ENCODE measurements around the gene MYL6B. TPM values are rescaled to one million over a fixed set of nuclear protein-coding genes. Genes with fewer than 3 reads are reported as not detected.
A peak's percentile ranks its signal among the peaks of the same experiment; 100 is the strongest.

MYL6B gene
- total RNA-seq, 1 donor from 2014 or later: 131 TPM

DNA sequence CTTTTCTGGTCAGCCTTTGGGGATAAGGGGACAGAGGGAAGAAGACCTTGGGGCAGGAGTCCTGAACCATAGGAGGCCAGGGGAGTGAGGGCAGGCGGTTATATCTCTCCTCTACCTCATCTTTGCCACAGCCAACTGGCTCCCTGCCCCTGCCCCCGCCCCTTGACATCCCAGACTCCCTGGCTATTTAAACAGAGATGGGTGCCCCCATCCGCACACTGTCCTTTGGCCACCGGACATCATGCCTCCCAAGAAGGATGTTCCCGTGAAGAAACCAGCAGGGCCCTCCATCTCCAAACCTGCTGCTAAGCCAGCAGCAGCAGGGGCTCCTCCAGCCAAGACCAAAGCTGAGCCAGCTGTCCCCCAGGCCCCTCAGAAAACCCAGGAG is 1.3 kb downstream of the MYL6B start:
- H3K4me2 ChIP-seq: peak overlapping the region; percentile 97
- peaks cover 19% of the 10 kb centered on the region for H3K27me3 Mint-ChIP-seq (ENCODE audit: insufficient read depth, low read depth)
- peaks cover 14% of the 10 kb centered on the region for H3K36me3 Mint-ChIP-seq
- no peaks in the 10 kb centered on the region for H3K27me3 ChIP-seq
- H3K4me3 Mint-ChIP-seq: peak overlapping the region; percentile 97
- peaks cover 19% of the 10 kb centered on the region for H3K4me1 ChIP-seq
- peaks cover 42% of the 10 kb centered on the region for H3F3A ChIP-seq (ENCODE audit: low read depth)
- peaks cover 40% of the 10 kb centered on the region for H3K4me1 Mint-ChIP-seq
- H3K27ac Mint-ChIP-seq: no peak overlapping the region
- H3K79me2 ChIP-seq (ENCODE audit: low read depth): peaks cover 24% of the 10 kb centered on the region
- DNase-seq (ENCODE audit: low spot score): no peak
- H2AFZ ChIP-seq (replicated peaks): no peak overlapping the region
- H3K36me3 ChIP-seq: no peaks in the 10 kb centered on the region
- H3K27ac ChIP-seq: no peak overlapping the region
- H3K9me3 ChIP-seq (ENCODE audit: low read depth): no peaks in the 10 kb centered on the region
- no peaks in the 10 kb centered on the region for H3K9me3 Mint-ChIP-seq
- no peak overlapping the region for H3K9ac ChIP-seq
- no peak for TF ChIP-seq EZH2phosphoT487 (IDR thresholded peaks at IDR 0.05)
- TF ChIP-seq, protein P1, sequence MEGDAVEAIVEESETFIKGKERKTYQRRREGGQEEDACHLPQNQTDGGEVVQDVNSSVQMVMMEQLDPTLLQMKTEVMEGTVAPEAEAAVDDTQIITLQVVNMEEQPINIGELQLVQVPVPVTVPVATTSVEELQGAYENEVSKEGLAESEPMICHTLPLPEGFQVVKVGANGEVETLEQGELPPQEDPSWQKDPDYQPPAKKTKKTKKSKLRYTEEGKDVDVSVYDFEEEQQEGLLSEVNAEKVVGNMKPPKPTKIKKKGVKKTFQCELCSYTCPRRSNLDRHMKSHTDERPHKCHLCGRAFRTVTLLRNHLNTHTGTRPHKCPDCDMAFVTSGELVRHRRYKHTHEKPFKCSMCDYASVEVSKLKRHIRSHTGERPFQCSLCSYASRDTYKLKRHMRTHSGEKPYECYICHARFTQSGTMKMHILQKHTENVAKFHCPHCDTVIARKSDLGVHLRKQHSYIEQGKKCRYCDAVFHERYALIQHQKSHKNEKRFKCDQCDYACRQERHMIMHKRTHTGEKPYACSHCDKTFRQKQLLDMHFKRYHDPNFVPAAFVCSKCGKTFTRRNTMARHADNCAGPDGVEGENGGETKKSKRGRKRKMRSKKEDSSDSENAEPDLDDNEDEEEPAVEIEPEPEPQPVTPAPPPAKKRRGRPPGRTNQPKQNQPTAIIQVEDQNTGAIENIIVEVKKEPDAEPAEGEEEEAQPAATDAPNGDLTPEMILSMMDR (IDR thresholded peaks at IDR 0.05): no peak
- no peak for TF ChIP-seq EZH2 (IDR thresholded peaks at IDR 0.05)
- peaks cover 2% of the 10 kb centered on the region for H4K20me1 ChIP-seq (ENCODE audit: low read depth)
- peak overlapping the region; percentile 68 for H3K4me3 ChIP-seq

DNA sequence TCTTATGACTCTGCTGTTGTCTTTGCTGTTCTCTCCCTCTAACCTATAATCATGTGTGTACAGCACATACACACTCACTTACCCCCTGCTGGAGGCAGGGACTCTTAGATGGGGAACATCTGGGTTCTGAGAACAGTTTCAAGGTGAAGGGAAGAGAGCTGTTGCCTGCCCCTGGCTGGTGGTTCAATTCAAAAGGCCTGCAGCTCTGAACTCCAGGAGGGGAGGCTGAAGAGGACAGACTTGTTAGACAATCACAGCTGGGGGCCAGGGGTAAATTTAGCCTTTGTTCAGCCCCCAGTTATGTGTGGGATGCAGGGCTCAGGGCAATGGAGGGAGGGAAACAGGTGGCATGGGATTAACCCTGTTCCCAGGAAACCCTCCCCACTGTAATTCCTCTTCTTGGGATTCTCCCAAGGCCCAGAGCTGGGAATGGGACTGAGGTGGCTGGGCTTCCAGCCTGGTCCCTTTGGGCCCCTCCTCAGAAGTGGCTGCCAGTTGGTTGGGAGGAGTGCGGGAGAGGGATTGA is 1.9 kb downstream of the MYL6B start:
- H3K4me3 ChIP-seq: no peak overlapping the region
- peaks cover 19% of the 10 kb centered on the region for H3K4me1 ChIP-seq
- H3K4me2 ChIP-seq: peak overlapping the region; percentile 97
- H3K9me3 ChIP-seq (ENCODE audit: low read depth): no peaks in the 10 kb centered on the region
- H3K9me3 Mint-ChIP-seq: no peaks in the 10 kb centered on the region
- H4K20me1 ChIP-seq (ENCODE audit: low read depth): peaks cover 9% of the 10 kb centered on the region
- peaks cover 46% of the 10 kb centered on the region for H3K4me1 Mint-ChIP-seq
- DNase-seq (ENCODE audit: low spot score): no peak
- no peak overlapping the region for H3K27ac ChIP-seq
- no peaks in the 10 kb centered on the region for H3K27me3 ChIP-seq
- H2AFZ ChIP-seq (replicated peaks): no peak overlapping the region
- peaks cover 48% of the 10 kb centered on the region for H3F3A ChIP-seq (ENCODE audit: low read depth)
- peaks cover 31% of the 10 kb centered on the region for H3K79me2 ChIP-seq (ENCODE audit: low read depth)
- TF ChIP-seq EZH2phosphoT487 (IDR thresholded peaks at IDR 0.05) (no peak), EZH2 (IDR thresholded peaks at IDR 0.05) (no peak)
- TF ChIP-seq, protein P1 (IDR thresholded peaks at IDR 0.05): no peak
- H3K36me3 Mint-ChIP-seq: peaks cover 18% of the 10 kb centered on the region
- H3K36me3 ChIP-seq: no peaks in the 10 kb centered on the region
- no peak overlapping the region for H3K9ac ChIP-seq
- H3K4me3 Mint-ChIP-seq: peak overlapping the region; percentile 97
- peaks cover 26% of the 10 kb centered on the region for H3K27me3 Mint-ChIP-seq (ENCODE audit: insufficient read depth, low read depth)
- peak overlapping the region; percentile 44 for H3K27ac Mint-ChIP-seq

- H3K27me3 ChIP-seq: no peaks in the 10 kb centered on the region
- H3K27ac Mint-ChIP-seq: peak overlapping the region; percentile 70
- H3K79me2 ChIP-seq (ENCODE audit: low read depth): peaks cover 36% of the 10 kb centered on the region
- H2AFZ ChIP-seq (replicated peaks): no peak overlapping the region
- peaks cover 23% of the 10 kb centered on the region for H3K36me3 Mint-ChIP-seq
- no peaks in the 10 kb centered on the region for H3K9me3 Mint-ChIP-seq
- no peaks in the 10 kb centered on the region for H3K9me3 ChIP-seq (ENCODE audit: low read depth)
- peaks cover 51% of the 10 kb centered on the region for H3K4me1 Mint-ChIP-seq
- TF ChIP-seq EZH2phosphoT487 (IDR thresholded peaks at IDR 0.05) (no peak), EZH2 (IDR thresholded peaks at IDR 0.05) (no peak)
- TF ChIP-seq, protein P1 (IDR thresholded peaks at IDR 0.05): no peak
- no peak overlapping the region for H3K4me3 ChIP-seq
- DNase-seq (ENCODE audit: low spot score): no peak
- H4K20me1 ChIP-seq (ENCODE audit: low read depth): peaks cover 14% of the 10 kb centered on the region
- no peaks in the 10 kb centered on the region for H3K36me3 ChIP-seq
- H3K9ac ChIP-seq: no peak overlapping the region
- H3K27me3 Mint-ChIP-seq (ENCODE audit: insufficient read depth, low read depth): peaks cover 27% of the 10 kb centered on the region
- peaks cover 53% of the 10 kb centered on the region for H3F3A ChIP-seq (ENCODE audit: low read depth)
- no peak overlapping the region for H3K4me2 ChIP-seq
- peaks cover 23% of the 10 kb centered on the region for H3K4me1 ChIP-seq
- H3K27ac ChIP-seq: no peak overlapping the region
- H3K4me3 Mint-ChIP-seq: peak overlapping the region; percentile 58
Measured at GRCh38 chr12:56154818-56155217, 2.4 kb downstream of the MYL6B start.
